Activated CD4-positive, alpha-beta T cell treated with anti-CD3 and anti-CD28 coated beads, Interleukin-2, amount 10 ng/mL, durations not matched to agents 7 days and 5 days (primary cell): ENCODE data around the gene NDUFB10. TPM values are rescaled to one million over a fixed set of nuclear protein-coding genes. Genes with fewer than 3 reads are reported as not detected.

Source experiments
- CTCF ChIA-PET: fragments of 350-600 bp; sonication (Branson Sonifier 250); formaldehyde crosslinking; loops from one replicate; lab custom pipeline; 2021; ENCODE audit warnings: antibody characterized with exemption; lab: Charles Lee
- POLR2A ChIA-PET: fragments of 350-600 bp; sonication (Branson Sonifier 250); formaldehyde crosslinking; loops from one replicate; lab custom pipeline; 2021; ENCODE audit warnings: antibody characterized with exemption; lab: Charles Lee
- DNase-seq: peaks from one replicate; pipeline ENCODE4 v3.0.0-alpha.2; 2020
- H3K27ac Mint-ChIP-seq: one replicate; pipeline ENCODE4 v1.8.0; 2021; ENCODE audit warnings: mild to moderate bottlenecking, moderate library complexity, mixed read lengths
- H3K27me3 Mint-ChIP-seq: one replicate; pipeline ENCODE4 v1.8.0; 2021; ENCODE audit warnings: mixed read lengths
- H3K36me3 Mint-ChIP-seq: one replicate; pipeline ENCODE4 v1.8.0; 2021; ENCODE audit warnings: low read depth, mixed read lengths
- H3K4me1 Mint-ChIP-seq: one replicate; pipeline ENCODE4 v1.8.0; 2021; ENCODE audit warnings: mixed read lengths
- H3K4me3 Mint-ChIP-seq: one replicate; pipeline ENCODE4 v1.8.0; 2021; ENCODE audit warnings: mild to moderate bottlenecking, moderate library complexity, mixed read lengths
- H3K9me3 Mint-ChIP-seq: one replicate; pipeline ENCODE4 v1.8.0; 2021; ENCODE audit warnings: mixed read lengths
- total RNA-seq, 2 experiments: library from RNA; stranded (reverse); gene quantifications; one replicate each; pipeline ENCODE4 v1.2.3, GENCODE V29; 2021

Gene NDUFB10
- total RNA-seq, 2 experiments from 2014 or later = 103 to 125 TPM

DNA sequence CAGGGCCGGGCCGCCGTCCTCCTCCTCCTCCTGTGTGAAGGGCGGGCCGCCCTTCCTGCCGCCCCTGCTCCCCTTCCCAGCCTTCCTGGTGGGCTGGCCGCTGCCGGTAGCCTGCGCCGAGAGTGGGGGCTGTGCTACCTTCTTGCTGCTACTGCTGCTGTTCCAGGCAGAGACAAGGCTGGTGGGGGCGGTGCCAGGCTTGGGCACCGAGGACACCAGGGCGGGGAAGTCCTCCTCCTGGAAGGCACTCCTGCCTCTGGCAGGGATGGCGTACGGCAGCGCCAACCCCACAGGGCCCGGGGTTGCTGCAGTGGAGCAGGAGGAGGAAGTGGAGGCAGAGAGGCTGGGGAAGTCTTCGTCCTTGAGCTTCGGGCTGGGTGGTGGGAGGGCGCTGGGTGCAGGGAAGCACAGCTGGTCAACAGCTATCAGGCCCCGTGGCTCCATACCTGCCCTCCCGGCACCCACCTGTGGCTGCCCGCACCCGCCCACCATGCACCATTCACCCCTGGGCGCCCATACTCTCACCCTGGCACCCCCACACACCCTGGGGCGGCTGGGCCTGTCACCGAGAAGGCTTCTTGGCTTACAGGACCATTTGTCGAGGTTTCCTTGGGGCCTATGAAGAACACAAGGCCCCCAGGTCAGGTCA is 40.7 kb downstream of the NDUFB10 start:
- H3K27ac Mint-ChIP-seq = no peak overlapping the region
- no peak for DNase-seq
- ChIA-PET CTCF (interaction anchor here (1.2 kb wide), 2 partner anchors 16 to 23 kb away, joined by 3 read pairs; partner anchors contain the start of gene GFER), POLR2A (no interaction called here)
- H3K27me3 Mint-ChIP-seq = no peaks in the 10 kb centered on the region
- no peaks in the 10 kb centered on the region for H3K9me3 Mint-ChIP-seq
- H3K4me1 Mint-ChIP-seq = peaks cover 12% of the 10 kb centered on the region
- no peak overlapping the region for H3K4me3 Mint-ChIP-seq
- peaks cover 19% of the 10 kb centered on the region for H3K36me3 Mint-ChIP-seq

GRCh38 chr16:2001035-2001434 is 41.7 kb downstream of the NDUFB10 start:
- ChIA-PET CTCF (no interaction called here), POLR2A (no interaction called here)
- H3K36me3 Mint-ChIP-seq = peaks cover 22% of the 10 kb centered on the region
- no peaks in the 10 kb centered on the region for H3K27me3 Mint-ChIP-seq
- H3K27ac Mint-ChIP-seq = no peak overlapping the region
- DNase-seq = no peak
- H3K4me1 Mint-ChIP-seq = peaks cover 17% of the 10 kb centered on the region
- no peak overlapping the region for H3K4me3 Mint-ChIP-seq
- no peaks in the 10 kb centered on the region for H3K9me3 Mint-ChIP-seq

GRCh38 chr16:2001456-2002355 is 42.4 kb downstream of the NDUFB10 start:
- no peak overlapping the region for H3K27ac Mint-ChIP-seq
- no peaks in the 10 kb centered on the region for H3K27me3 Mint-ChIP-seq
- H3K9me3 Mint-ChIP-seq = no peaks in the 10 kb centered on the region
- DNase-seq = no peak
- ChIA-PET CTCF (no interaction called here), POLR2A (no interaction called here)
- peaks cover 17% of the 10 kb centered on the region for H3K4me1 Mint-ChIP-seq
- peaks cover 25% of the 10 kb centered on the region for H3K36me3 Mint-ChIP-seq
- no peak overlapping the region for H3K4me3 Mint-ChIP-seq

- POLR2A ChIA-PET = no interaction called here
- DNase-seq = no peak
- H3K4me3 Mint-ChIP-seq = no peak overlapping the region
- H3K27me3 Mint-ChIP-seq = no peaks in the 10 kb centered on the region
- CTCF ChIA-PET = interaction anchor here (0.6 to 3.7 kb wide), 11 partner anchors 8 to 152 kb away, joined by 3 to 36 read pairs (median 6); partner anchors contain the start of genes TBL3 and TRAF7
- peaks cover 25% of the 10 kb centered on the region for H3K4me1 Mint-ChIP-seq
- peaks cover 27% of the 10 kb centered on the region for H3K36me3 Mint-ChIP-seq
- no peaks in the 10 kb centered on the region for H3K9me3 Mint-ChIP-seq
- H3K27ac Mint-ChIP-seq = no peak overlapping the region
Observed at GRCh38 chr16:2002406-2003230, 43.3 kb downstream of the NDUFB10 start.

DNA sequence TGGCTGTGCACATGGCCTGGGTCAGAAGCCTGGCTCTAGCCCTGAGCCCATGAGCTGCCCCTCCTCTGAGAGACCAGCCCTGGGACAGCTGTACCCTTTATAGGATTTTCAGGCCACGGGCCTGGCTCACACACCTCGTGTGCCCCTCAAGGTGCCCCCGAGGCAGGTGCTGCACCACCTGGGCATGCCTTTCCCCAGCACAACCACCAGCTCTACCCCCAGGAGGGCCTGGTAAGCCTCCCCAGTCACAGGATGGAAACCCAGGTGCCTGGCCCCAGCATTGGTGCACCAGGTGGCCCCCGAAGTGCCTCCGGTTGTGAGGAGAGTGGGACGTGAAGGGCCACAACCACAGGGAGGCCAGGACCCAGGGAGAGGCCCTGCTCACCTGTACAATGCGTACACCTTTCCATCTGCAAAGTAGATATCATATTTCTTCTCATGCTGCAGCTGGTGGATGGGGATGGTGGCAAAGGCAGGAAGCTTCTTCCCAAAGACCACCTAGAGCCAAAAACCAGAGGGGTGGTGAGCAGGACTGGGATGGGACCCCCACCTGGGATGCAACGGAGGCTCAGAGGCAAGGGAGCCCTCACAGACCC is 44.0 kb downstream of the NDUFB10 start:
- H3K36me3 Mint-ChIP-seq = peaks cover 25% of the 10 kb centered on the region
- DNase-seq = no peak
- H3K4me3 Mint-ChIP-seq = no peak overlapping the region
- no peaks in the 10 kb centered on the region for H3K9me3 Mint-ChIP-seq
- H3K4me1 Mint-ChIP-seq = peaks cover 32% of the 10 kb centered on the region
- CTCF ChIA-PET = interaction anchor here (0.6 to 3.7 kb wide), 15 partner anchors 9 to 162 kb away, joined by 3 to 36 read pairs (median 5); partner anchors contain the start of genes NTHL1, TBL3, TRAF7 and TSC2
- no peaks in the 10 kb centered on the region for H3K27me3 Mint-ChIP-seq
- no peak overlapping the region for H3K27ac Mint-ChIP-seq
- POLR2A ChIA-PET = no interaction called here

DNA sequence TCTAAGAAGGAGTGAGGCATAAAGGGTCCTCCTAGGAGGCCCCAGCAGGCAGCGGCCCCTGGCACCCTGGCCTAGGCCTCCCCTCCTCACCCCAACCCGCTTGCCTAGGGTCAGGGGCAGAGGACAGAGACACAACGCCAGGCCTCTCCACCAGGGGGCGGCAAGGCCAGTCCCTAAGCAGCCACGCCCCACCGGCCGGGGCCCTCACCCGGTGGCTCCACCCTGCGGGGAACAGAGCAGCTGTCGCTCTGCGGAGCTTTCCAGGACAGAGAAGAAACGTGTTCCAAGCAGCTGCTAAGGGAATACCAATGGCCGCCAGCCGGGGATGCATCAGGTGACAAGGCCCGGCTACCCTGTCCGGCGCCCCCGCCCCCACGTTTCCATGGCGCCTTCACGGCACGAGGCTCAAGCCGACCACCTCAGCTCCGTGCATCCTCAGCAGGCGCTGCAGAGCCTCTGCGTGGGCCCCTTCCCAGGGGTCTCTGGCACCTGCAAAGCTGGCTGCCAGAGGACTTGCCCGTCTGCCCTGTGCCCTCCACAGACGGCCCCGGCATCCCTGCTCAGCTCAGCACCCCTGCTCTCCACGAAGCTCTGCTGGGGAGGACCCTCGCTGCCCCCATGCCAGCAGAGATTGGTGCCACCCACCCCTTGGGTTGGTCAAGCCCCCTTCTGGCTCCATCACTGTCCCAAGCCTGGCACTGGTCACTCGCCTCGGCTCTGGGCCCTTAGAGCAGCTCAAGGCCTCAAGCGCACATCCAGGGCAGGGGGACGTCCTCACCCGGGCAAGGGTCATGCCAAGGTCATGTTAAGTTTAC is 44.7 kb downstream of the NDUFB10 start:
- no peaks in the 10 kb centered on the region for H3K9me3 Mint-ChIP-seq
- H3K27me3 Mint-ChIP-seq = no peaks in the 10 kb centered on the region
- H3K4me3 Mint-ChIP-seq = no peak overlapping the region
- H3K4me1 Mint-ChIP-seq = peaks cover 37% of the 10 kb centered on the region
- H3K36me3 Mint-ChIP-seq = peaks cover 23% of the 10 kb centered on the region
- POLR2A ChIA-PET = no interaction called here
- CTCF ChIA-PET = interaction anchor here (0.6 to 3.7 kb wide), 20 partner anchors 9 to 388 kb away, joined by 3 to 36 read pairs (median 4); partner anchors contain the start of genes NME3, NOXO1, NPW and NTHL1
- H3K27ac Mint-ChIP-seq = no peak overlapping the region
- peak; percentile 92 for DNase-seq

DNA sequence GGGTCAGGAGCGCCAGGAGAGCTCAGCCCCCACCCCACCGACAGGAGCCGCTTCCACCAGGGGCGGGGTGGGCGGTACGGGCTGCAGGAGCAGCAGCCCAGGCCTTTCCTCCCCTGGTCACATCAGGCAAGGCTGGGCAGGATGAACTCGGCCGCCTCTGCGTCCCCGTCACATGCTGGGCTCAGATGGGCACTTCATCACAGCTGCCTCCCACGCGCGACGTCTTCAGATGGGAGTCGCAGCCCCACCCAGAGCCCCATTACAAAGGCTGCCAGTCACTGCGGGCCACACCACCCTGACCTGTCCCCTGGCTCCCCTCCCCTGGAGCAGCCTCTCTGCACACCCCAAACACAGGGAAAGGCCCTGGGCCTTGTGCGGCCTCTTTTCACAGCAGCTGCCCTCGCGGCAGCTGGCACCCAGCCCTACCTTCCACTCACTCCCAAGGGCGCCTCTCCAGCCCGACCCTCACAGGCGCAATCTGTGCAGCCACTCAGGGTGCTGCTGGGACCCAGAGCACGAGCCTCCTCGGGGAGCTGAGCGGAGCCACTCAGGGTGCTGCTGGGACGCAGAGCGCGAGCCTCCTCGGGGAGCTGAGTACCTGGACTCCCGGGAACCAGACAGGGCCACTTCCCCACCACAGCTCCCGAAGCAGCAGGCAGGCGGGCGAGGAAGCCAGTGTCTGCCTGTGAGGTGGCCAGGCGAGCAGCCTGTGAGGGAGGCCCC is 45.6 kb downstream of the NDUFB10 start:
- Mint-ChIP-seq H3K9me3 (no peaks in the 10 kb centered on the region), H3K4me3 (no peak overlapping the region), H3K27me3 (no peaks in the 10 kb centered on the region), H3K36me3 (peaks cover 23% of the 10 kb centered on the region), H3K4me1 (peaks cover 37% of the 10 kb centered on the region), H3K27ac (no peak overlapping the region)
- no peak for DNase-seq
- POLR2A ChIA-PET = no interaction called here
- CTCF ChIA-PET = interaction anchor here (0.7 to 3.7 kb wide), 9 partner anchors 11 to 150 kb away, joined by 3 to 36 read pairs (median 4); partner anchors contain the start of genes NOXO1, NPW and TRAF7

GRCh38 chr16:2005646-2006045 is 46.3 kb downstream of the NDUFB10 start:
- Mint-ChIP-seq H3K4me1 (peaks cover 43% of the 10 kb centered on the region), H3K27me3 (no peaks in the 10 kb centered on the region), H3K4me3 (no peak overlapping the region), H3K36me3 (peaks cover 28% of the 10 kb centered on the region), H3K27ac (no peak overlapping the region), H3K9me3 (no peaks in the 10 kb centered on the region)
- ChIA-PET POLR2A (no interaction called here), CTCF (interaction anchor here (3.7 kb wide), 1 partner anchor 11 kb away, joined by 36 read pairs; no protein-coding TSS in a partner anchor)
- DNase-seq = no peak

- POLR2A ChIA-PET = no interaction called here
- peaks cover 43% of the 10 kb centered on the region for H3K4me1 Mint-ChIP-seq
- CTCF ChIA-PET = interaction anchor here (3.7 kb wide), 1 partner anchor 12 kb away, joined by 36 read pairs; no protein-coding TSS in a partner anchor
- no peak overlapping the region for H3K27ac Mint-ChIP-seq
- H3K27me3 Mint-ChIP-seq = no peaks in the 10 kb centered on the region
- H3K9me3 Mint-ChIP-seq = no peaks in the 10 kb centered on the region
- H3K36me3 Mint-ChIP-seq = peaks cover 24% of the 10 kb centered on the region
- no peak overlapping the region for H3K4me3 Mint-ChIP-seq
- DNase-seq = no peak
Observed at GRCh38 chr16:2006317-2006716, 47.0 kb downstream of the NDUFB10 start.

DNA sequence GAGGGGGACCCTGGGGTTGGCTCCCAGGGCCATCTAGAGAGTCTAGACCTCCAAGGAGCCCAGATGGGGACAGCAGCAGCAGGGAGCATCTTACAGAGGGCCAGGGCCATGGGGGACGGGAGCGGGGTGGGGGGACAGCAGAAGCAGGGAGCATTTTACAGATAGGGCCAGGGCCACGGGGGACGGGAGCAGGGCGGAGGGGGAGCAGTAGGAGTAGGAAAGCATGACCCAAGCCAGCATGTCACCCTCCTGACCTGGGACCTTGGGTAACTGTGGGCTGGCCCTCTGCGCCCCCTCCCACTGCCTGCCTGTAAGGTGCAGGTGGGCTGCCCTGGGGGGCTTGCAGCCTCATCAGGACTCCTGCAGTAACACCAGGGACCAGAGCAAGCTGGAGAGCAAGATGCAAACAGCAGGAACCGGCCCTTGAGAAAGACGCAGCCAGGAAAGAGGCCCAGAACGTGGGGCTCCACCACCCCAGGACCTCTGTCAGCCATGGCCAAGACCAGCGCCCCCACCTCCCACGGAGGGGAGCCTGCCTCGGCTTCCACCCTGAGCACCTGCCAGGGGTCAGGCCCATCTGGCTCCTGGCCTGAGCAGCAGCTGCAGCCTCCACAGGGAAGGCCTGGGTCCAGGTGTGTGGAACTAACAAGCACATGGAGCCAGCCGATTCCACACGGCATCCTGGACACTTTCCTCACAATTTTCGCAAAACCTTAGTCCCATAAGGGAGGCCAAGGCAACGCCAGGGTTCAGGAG is 47.9 kb downstream of the NDUFB10 start:
- no peak for DNase-seq
- H3K36me3 Mint-ChIP-seq = peaks cover 21% of the 10 kb centered on the region
- H3K27ac Mint-ChIP-seq = peak overlapping the region; percentile 91
- H3K4me3 Mint-ChIP-seq = peak overlapping the region; percentile 81
- H3K27me3 Mint-ChIP-seq = no peaks in the 10 kb centered on the region
- H3K9me3 Mint-ChIP-seq = no peaks in the 10 kb centered on the region
- peaks cover 43% of the 10 kb centered on the region for H3K4me1 Mint-ChIP-seq
- POLR2A ChIA-PET = no interaction called here
- CTCF ChIA-PET = interaction anchor here (1.3 to 2.4 kb wide), 3 partner anchors 12 to 133 kb away, joined by 5 to 9 read pairs (median 5); no protein-coding TSS in a partner anchor
